ENCODE measurements around the gene SP6.

DNA sequence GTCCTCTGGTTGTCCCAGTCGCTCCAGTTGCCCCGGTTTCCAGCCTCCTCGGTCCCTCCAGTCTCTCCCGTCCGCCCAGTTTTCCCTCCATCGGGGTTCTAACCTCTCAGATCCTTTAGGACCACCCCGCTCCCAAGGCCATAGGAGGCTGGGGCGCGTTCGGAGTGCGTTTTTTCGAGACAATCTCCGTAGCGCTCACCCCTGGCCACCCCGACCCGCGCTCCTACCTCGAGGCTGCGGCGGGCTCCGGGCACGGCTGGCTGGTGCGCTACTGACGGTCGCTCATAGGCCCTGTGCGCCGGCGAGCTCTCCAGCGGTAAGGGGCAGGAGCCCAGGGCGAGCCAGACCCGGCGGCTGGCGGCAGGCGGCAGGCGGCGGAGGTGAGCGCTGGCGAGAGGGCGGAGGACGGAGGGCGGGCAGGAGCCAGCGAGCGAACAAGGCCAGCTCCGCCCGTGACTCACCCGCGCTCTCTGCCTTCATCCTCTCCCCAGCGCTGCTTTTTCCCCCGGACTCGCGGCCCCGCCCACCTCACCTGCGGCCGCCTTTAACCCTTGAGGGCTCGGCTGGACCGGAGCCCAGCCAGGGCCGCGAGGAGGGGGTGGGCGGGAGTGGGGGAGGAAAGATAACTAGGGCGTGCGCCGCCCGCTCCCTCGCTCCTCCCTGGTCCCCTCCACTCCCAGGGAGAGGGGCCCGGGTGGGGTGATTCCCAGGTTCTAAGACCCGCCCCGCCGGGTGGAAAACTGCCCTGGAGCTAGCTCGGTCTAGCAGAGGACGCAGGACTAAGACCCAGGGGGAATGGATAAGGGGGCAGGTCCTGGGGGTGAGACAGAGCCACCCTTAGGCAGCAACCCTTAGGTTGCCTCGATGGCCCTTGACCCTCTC, at the start of gene SP6:
- TF ChIP-seq, protein P1, sequence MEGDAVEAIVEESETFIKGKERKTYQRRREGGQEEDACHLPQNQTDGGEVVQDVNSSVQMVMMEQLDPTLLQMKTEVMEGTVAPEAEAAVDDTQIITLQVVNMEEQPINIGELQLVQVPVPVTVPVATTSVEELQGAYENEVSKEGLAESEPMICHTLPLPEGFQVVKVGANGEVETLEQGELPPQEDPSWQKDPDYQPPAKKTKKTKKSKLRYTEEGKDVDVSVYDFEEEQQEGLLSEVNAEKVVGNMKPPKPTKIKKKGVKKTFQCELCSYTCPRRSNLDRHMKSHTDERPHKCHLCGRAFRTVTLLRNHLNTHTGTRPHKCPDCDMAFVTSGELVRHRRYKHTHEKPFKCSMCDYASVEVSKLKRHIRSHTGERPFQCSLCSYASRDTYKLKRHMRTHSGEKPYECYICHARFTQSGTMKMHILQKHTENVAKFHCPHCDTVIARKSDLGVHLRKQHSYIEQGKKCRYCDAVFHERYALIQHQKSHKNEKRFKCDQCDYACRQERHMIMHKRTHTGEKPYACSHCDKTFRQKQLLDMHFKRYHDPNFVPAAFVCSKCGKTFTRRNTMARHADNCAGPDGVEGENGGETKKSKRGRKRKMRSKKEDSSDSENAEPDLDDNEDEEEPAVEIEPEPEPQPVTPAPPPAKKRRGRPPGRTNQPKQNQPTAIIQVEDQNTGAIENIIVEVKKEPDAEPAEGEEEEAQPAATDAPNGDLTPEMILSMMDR (IDR thresholded peaks at IDR 0.05; ENCODE audit: low read depth, low read length) = no peak
- TF ChIP-seq EZH2phosphoT487 (IDR thresholded peaks at IDR 0.05; ENCODE audit: low read depth) = no peak

Data from OCI-LY3 (cell line).